ES-I3 (cell line): ENCODE data around the gene MPP2.

Experiments
- H3K36me3 ChIP-seq: 2 replicates; pipeline ENCODE4 v1.6.1; 2013; ENCODE audit warnings: mild to moderate bottlenecking, low read length, control low read depth, moderate library complexity; ENCODE audit not compliant: insufficient read depth
- H3K4me1 ChIP-seq: 2 replicates; pipeline ENCODE4 v1.6.1; 2013; ENCODE audit warnings: mild to moderate bottlenecking, control low read depth, low read length; ENCODE audit not compliant: insufficient read depth
- H3K9ac ChIP-seq: 2 replicates; pipeline ENCODE4 v1.6.1; 2013; ENCODE audit warnings: low read depth, mild to moderate bottlenecking, low read length, moderate library complexity
- H3K9me3 ChIP-seq: 2 replicates; pipeline ENCODE4 v1.6.1; 2013; ENCODE audit warnings: mild to moderate bottlenecking, low read length, moderate library complexity; ENCODE audit not compliant: control insufficient read depth, insufficient read depth

Gene MPP2

DNA sequence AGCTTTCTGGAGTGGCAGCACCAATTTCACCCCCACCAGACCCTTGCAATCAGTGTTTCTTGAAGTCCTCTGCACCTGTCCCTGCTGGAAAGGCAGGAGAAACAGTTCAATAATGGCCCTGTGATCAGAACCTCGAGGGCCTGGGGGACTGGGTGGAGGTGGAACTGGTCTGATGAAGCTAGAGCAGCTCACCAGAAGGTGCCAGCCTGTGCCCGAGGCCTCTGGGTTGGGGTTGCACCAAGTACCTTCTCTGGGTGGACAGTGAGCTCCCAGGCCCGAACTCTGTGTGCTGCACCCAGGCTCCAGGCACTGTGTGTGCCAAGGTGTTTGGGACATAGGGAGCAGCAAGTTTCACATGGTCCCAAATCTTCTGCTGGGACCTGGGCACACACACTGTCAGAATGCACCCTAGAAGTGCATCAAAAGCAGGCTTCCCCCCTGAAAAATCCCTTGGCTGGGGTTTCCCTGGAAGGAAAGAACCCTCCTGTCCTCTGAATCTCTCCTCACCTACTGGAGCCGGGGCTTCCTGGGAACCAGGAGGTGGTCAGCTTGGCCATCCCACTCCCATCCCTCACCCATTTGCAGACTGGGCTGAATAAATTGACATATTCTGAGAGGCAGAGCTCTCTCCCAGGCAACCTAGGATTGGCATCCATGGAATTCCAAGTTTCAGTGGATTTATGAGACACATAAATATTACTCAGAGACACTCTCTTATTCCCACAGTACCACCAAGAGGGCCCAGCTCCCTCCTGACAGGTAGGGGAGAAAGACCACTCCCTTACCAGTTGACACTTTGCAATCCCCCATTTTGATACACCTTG lies 43.0 kb downstream of the MPP2 start:
- Histone ChIP-seq H3K9ac (no peak overlapping the region), H3K4me1 (no peaks in the 10 kb centered on the region), H3K9me3 (no peaks in the 10 kb centered on the region), H3K36me3 (no peaks in the 10 kb centered on the region)

DNA sequence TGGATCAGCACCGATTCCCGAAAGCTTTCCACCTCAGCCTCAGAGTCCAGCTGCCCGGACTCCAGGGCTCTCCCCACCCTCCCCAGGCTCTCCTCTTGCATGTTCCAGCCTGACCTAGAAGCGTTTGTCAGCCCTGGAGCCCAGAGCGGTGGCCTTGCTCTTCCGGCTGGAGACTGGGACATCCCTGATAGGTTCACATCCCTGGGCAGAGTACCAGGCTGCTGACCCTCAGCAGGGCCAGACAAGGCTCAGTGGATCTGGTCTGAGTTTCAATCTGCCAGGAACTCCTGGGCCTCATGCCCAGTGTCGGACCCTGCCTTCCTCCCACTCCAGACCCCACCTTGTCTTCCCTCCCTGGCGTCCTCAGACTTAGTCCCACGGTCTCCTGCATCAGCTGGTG lies 45.4 kb downstream of the MPP2 start:
- no peak overlapping the region for H3K9ac ChIP-seq
- no peaks in the 10 kb centered on the region for H3K36me3 ChIP-seq
- H3K4me1 ChIP-seq: no peaks in the 10 kb centered on the region
- no peaks in the 10 kb centered on the region for H3K9me3 ChIP-seq

DNA sequence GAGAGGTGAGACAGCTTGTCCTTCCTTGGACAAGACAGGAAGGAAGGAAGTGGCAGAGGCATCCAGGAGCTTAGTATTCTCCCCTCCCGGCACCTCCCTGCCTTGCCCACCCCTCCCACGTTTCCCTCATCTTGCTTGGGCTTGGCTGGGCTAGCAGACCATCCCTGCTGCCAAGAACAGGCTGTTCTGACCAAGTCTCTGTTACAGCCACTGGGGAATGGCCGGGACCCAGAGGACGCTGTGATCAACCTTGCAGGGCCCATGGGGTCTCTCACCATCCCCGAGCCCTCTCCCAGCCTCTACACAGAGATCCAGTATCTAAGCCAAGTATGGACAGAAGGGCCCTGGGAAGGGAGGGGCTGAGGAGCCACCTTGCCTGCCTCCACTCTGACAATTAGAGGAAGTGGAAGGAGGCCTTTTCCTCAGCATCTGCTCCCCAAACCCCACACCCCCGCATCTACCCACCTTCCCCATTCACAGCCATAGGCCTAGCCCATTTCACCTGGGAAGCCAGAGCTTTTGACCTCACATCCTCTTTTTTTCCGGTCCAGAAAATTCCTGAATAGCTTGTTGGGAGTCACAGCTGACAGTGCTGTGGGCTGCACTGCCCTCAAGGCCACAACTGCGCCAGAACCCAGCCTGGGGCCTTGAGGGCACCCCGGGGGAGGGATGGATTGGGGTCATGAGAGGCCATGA lies 46.3 kb downstream of the MPP2 start:
- H3K4me1 ChIP-seq: no peaks in the 10 kb centered on the region
- H3K9me3 ChIP-seq: no peaks in the 10 kb centered on the region
- no peak overlapping the region for H3K9ac ChIP-seq
- H3K36me3 ChIP-seq: no peaks in the 10 kb centered on the region

DNA sequence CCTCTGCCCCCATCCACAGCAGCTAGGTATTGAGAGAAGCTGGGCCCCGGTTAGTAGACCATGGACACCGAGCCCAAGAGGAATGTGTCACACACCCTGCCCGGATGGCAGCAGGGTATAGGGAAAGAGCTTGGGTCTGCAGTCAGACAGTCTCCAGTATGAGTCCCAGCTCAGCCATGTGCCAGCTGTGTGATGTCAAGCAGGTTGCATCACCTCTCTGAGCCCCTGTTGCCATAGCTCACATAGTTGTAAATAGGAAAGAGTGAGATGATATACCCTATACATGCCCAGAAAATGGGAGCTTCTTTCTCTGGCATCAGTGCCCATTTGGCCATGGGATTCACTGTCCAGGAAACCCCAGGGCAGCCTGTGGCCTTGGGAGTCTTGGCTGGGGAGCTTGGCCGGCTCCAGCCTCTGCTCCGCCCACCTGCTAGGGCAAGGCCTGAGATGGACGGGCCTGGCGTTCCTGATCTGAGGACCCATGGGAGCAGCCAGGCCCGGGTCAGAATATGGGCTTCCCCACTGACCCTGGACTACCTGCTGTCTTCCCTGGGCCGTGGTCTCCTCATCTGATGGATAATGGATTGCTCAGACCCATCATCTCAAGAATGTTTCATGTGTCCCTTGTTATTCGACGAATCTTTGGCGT lies 47.1 kb downstream of the MPP2 start:
- no peak overlapping the region for H3K9ac ChIP-seq
- H3K4me1 ChIP-seq: no peaks in the 10 kb centered on the region
- H3K9me3 ChIP-seq: no peaks in the 10 kb centered on the region
- no peaks in the 10 kb centered on the region for H3K36me3 ChIP-seq

DNA sequence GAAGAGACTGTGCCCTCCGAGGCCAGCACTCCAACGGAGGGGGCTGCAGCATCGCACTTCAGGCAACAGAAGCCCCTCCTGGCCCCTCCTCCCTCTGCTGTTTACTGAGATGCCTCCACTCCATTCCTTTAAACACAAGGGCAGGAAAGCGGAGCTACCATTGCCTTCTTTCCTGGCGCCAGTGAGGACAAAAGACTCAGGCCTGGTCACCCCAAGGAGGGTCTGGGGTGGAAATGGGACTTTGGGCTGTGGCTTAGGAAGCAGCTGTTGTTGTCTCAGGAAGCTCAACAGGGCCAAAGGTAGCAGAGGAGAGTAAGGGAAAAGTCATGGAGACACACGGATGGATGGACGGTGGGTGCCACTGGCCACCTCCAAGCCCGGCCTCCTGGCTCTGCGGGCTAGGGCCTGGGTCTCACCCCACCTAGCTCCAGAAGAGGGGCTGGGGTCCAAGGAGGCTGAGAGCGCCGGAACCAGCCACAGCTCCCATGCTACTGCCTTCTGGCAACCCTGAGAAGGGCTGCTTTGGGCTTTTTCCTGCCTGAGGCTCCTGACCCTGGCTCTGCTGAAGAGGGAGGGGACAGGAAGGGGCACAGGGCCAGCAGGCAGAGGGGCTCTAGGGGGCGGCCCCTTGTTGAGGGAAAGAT lies 49.3 kb downstream of the MPP2 start:
- Histone ChIP-seq H3K9me3 (no peaks in the 10 kb centered on the region), H3K9ac (no peak overlapping the region), H3K4me1 (no peaks in the 10 kb centered on the region), H3K36me3 (no peaks in the 10 kb centered on the region)

DNA sequence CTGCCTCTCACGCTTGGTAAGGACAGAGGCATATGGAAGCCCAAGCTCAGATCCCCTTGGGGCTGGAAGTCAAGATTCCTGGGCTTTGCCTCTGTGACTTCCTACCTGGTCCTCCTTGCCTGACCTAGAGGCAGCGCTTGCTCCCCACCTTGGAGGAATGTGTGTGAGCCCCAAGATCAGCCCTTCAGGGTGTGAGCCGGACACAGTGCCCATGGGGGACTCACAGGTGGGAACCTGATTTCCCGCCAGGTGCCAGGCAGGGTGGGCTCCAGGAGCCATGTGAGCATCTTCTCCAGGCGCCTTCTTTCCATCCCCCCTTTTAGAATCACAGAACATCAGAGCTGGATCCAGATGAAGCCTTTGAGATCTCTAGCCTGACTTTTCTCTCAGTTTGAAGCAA lies 50.2 kb downstream of the MPP2 start:
- Histone ChIP-seq H3K9ac (no peak overlapping the region), H3K9me3 (no peaks in the 10 kb centered on the region)

DNA sequence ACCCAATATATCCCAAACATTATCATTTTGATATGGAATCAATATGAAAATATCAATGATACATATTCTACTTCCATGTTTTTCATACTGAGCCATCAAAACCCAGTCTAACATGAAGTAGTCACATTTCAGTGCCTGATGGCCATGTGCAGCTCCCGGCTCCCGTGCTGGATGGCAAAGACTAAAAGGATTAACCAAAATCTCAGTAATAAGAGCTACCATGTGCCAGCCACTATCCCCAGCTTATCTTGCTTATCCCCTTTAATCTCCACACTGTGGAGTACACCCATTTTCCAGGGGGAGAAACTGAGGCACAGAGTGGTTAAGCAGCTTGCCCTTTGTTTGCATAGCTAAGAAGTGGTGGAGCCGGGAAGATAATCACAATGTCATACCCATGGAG lies 51.2 kb downstream of the MPP2 start:
- Histone ChIP-seq H3K9ac (no peak overlapping the region), H3K9me3 (no peaks in the 10 kb centered on the region), H3K4me1 (no peaks in the 10 kb centered on the region), H3K36me3 (no peaks in the 10 kb centered on the region)

More for the DNA sequence above, 50.2 kb downstream of the MPP2 start:
- no peaks in the 10 kb centered on the region for H3K4me1 ChIP-seq
- H3K36me3 ChIP-seq: no peaks in the 10 kb centered on the region

DNA sequence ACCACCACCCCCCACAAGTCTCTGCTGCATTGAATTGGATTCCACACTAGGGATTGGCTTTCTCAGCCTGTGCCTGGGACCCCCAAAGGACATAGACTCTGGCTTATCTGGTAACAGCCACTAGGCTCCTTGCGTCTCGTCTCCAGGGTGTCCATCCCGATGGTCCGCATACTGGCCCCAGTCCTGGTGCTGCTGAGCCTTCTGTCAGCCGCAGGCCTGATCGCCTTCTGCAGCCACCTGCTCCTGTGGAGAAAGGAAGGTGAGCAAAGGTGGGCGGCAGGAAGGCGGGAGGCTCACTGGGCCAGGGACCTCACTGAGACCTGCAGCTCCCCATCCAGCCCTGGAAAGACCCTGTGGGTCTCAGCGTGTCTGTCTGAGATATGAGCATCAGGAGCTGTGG lies 52.3 kb downstream of the MPP2 start:
- Histone ChIP-seq H3K4me1 (no peaks in the 10 kb centered on the region), H3K9ac (no peak overlapping the region), H3K9me3 (no peaks in the 10 kb centered on the region), H3K36me3 (no peaks in the 10 kb centered on the region)

DNA sequence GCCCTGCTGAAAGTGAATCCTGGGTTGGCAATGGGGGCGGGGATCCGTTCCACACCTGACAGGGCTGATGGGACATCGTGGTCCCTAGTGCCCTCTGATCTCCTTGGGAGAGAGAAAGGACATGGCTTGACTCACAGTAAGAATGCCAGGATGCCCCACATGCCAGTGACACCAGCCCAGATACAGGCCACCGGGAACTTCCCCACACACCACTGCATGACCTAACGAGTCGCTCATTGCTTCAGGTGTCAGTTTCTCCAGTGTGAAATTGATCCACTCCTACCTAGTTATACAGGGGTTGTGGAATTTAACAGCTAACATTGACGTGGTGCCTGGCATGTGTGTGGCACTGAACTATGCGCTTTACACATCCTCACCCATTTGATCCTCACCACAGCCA lies 52.8 kb downstream of the MPP2 start:
- Histone ChIP-seq H3K9ac (no peak overlapping the region), H3K4me1 (no peaks in the 10 kb centered on the region), H3K9me3 (no peaks in the 10 kb centered on the region), H3K36me3 (no peaks in the 10 kb centered on the region)

DNA sequence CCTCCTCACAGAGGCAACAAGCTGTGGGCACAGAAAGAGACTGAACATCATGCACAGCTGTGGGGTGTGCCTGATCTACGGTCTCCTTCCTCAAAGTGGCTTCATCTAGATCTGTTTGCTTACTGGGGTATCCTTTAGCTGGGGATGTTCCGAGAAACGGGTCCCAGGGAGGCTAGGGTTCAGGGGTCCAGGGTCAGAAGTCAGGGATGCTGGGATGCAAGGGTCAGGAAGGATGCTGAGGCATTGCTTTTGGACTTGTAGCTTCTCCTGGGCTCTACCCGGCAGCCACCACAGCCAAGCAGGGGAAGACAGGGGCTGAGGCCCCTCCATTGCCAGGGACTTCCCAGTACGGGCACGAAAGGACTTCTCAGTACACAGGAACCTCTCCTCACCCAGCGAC lies 53.8 kb downstream of the MPP2 start:
- no peak overlapping the region for H3K9ac ChIP-seq
- H3K9me3 ChIP-seq: no peaks in the 10 kb centered on the region
- no peaks in the 10 kb centered on the region for H3K36me3 ChIP-seq
- H3K4me1 ChIP-seq: no peaks in the 10 kb centered on the region

DNA sequence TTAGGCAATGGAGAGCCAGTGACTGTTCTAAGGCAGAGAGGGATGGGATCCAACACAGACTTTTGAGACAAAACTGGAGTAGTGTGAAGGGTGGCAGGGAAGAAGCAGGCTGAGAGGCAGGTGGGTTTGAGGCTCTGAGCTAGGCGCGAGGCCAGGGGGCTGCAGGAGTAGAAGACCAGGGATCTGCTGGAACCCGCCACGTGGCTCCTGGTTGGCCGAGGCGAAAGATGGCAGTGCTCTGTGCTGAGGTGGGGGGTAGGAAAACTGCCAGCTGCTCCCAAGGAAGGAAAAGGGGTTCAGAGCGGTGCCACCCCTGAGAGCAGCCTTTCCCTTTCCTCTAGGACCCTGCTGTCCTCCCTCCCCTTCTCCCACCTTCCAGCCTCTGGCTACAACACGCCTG lies 54.8 kb downstream of the MPP2 start:
- no peaks in the 10 kb centered on the region for H3K9me3 ChIP-seq
- H3K4me1 ChIP-seq: no peaks in the 10 kb centered on the region
- H3K36me3 ChIP-seq: no peaks in the 10 kb centered on the region
- H3K9ac ChIP-seq: no peak overlapping the region

DNA sequence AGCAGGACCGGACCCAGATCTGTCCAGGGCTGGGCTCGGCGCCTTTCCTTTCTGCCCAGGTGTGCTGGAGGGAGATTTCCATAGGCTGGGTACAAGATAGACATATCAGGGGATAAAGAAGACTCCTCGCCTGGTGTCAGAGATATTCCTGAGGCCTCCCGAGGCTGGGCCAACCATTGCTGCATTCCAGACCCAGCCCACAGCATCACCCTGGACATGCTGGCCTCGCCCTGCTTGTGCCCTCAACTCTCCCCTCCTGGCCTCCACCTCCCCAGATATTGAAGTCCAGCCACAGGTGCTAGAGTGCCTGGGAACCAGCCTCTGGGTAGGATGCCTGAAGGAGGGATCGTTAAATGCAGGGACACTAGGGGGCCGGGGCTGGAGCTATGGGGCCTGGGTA lies 58.2 kb downstream of the MPP2 start:
- H3K9ac ChIP-seq: no peak overlapping the region
- peaks cover 10% of the 10 kb centered on the region for H3K4me1 ChIP-seq
- no peaks in the 10 kb centered on the region for H3K36me3 ChIP-seq
- no peaks in the 10 kb centered on the region for H3K9me3 ChIP-seq

DNA sequence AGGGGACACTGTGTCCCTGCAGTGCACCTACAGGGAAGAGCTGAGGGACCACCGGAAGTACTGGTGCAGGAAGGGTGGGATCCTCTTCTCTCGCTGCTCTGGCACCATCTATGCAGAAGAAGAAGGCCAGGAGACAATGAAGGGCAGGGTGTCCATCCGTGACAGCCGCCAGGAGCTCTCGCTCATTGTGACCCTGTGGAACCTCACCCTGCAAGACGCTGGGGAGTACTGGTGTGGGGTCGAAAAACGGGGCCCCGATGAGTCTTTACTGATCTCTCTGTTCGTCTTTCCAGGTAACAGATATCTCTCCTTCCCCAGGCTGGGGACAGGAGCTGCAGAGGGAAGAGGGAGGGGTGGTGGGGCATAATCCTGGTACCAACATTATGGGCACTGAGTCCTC lies 58.7 kb downstream of the MPP2 start:
- Histone ChIP-seq H3K36me3 (no peaks in the 10 kb centered on the region), H3K9me3 (no peaks in the 10 kb centered on the region), H3K4me1 (peaks cover 10% of the 10 kb centered on the region), H3K9ac (no peak overlapping the region)

DNA sequence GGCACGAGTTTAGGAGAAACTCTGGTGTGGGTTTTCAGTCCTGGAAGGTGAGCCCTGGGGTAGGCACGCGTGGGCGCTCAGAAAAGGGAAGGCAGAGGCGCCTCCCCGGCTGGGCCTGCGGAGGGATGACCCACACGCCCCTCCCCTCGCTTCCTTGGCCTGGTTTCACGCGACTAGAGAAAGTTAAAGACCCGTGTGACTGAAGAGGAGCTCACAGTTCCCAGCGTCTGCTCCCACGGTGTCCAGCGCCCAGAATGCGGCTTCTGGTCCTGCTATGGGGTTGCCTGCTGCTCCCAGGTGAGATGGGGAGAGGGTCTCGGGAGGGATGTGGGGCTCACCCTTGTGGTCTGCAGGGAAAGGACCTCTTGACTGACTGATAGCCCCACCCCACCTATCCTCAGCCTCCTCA lies 60.4 kb downstream of the MPP2 start, which contains the start of gene CD300LG:
Gene CD300LG (plus strand): TSS at position 214 of the 409 bp plus-strand sequence. CDS start 41 bp downstream, at position 255.
- peak within 1 kb of the TSS; percentile 28 for H3K9ac ChIP-seq
- no peaks in the 10 kb centered on the region for H3K9me3 ChIP-seq
- H3K36me3 ChIP-seq: no peaks in the 10 kb centered on the region
- peaks cover 10% of the 10 kb centered on the region for H3K4me1 ChIP-seq
